Measurements from ENCODE around the gene RETREG1.
A peak's percentile ranks its signal among the peaks of the same experiment; 100 is the strongest.
"Not testable (repeated sequence)": the region's sequence is repeated elsewhere in the genome, so short reads cannot be mapped to it uniquely, and the experiment has no call there.

The RETREG1 gene, protein sequence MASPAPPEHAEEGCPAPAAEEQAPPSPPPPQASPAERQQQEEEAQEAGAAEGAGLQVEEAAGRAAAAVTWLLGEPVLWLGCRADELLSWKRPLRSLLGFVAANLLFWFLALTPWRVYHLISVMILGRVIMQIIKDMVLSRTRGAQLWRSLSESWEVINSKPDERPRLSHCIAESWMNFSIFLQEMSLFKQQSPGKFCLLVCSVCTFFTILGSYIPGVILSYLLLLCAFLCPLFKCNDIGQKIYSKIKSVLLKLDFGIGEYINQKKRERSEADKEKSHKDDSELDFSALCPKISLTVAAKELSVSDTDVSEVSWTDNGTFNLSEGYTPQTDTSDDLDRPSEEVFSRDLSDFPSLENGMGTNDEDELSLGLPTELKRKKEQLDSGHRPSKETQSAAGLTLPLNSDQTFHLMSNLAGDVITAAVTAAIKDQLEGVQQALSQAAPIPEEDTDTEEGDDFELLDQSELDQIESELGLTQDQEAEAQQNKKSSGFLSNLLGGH
- total RNA-seq = 3.7 to 17.6 (median 11.1) reads per million in 17 experiments

DNA sequence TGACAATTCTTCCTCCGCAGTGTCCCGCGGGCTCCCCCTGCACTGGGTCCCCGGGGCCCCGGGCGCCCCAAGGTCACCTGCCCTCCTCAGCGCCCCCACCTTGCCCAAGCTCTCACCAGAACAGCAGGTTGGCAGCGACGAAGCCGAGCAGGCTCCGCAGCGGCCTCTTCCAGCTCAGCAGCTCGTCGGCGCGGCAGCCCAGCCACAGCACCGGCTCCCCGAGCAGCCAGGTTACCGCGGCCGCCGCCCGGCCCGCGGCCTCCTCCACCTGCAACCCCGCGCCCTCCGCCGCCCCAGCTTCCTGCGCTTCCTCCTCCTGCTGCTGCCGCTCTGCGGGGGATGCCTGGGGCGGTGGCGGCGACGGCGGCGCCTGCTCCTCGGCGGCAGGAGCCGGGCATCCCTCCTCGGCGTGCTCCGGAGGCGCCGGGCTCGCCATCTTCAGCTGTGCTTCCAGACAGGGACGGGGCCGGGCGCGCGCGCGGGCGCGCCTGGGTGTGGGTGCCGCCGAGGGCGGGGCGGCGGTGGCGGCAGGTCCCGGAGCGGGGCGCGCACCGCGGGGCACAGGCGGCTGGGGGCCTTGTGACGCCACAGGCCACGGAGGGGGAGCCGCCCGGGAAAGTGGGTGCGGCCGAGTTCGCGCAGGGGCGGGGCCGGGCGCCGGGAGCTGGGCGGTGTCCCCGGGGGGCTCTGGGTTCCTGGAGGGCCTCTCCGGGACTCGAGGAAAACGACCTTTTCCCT lies at the start of gene RETREG1:
TSS of gene RETREG1 (minus strand) at position 462 of the 738 bp plus-strand sequence. CDS start at position 436, 26 bp downstream.
- peak; percentile 54 to 80 (median 60) for DNase-seq

DNA sequence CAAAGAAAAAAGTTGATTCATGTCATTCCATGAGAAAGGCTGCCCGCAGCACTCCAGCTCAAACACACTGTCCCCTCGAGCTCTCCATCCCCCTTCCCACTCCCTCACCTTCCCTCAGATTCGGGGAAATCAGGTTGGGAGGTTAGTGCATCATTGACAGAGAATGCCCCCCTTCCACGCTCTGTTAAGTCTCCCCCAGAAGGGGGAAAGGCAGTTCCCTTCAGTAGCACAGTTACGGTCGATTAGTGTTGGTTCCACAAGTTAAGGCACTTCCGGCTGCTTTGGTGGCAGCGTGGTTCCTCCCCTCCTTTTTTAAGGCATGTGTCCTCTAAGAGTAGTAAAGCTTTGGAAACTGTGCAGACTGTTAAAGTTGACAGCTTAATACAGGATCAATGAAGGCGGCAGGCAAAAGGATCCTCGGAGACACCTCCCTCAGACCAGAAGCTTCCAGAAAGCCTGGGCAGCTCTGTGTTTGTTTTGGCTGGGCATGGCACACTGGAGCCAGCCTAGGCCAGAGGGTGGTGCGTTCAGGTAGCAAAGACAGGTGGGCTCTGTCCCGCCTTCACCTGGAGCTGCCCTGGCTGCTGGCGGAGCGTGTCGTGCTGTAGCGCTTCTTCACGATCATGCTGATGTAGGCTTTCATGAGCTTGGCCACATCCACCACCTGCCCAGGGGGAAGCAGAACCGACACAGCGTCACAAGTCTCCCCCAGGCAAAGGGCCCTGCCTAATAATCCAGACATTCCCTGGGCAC lies 49.5 kb upstream of the RETREG1 start:
- DNase-seq = no peak

DNA sequence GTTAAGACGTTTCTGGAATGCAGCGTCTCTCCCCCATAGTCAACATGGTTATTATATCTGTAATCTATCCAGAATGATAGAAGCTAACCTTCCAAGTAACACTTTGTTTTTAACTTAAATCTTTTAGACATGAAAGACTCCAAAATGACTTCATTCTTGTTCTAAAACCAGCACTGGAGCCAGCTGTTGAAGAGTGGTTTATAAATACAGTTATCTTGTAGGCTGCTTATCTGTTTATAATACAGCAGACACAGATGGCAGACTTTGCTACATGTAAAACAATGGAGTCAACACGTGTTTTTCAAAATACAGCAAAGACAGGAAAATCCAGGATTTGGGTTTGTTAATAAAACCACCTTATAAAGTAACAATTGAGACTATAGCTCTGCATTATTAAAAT lies 48.8 kb upstream of the RETREG1 start:
- no peak for DNase-seq

DNA sequence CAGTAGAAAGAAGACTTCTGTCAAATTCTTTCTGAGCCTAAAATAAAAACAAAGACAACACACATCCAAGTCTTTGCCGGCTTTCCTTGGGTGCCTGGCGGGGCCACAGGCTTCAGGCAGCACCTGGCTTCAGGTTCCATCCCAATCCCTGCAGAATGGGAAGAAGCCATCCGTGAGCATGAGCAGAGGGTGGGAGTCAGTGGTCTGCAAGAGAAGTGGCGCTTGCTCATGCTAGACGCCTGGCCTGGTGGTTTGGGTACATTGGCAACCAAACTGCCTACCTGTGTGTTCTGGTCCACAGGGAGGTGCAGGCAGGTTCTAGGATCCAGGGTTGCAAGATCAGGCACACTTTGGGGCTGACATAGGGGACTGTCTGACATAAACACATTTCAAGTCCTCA lies 47.6 kb upstream of the RETREG1 start:
- no peak for DNase-seq

DNA sequence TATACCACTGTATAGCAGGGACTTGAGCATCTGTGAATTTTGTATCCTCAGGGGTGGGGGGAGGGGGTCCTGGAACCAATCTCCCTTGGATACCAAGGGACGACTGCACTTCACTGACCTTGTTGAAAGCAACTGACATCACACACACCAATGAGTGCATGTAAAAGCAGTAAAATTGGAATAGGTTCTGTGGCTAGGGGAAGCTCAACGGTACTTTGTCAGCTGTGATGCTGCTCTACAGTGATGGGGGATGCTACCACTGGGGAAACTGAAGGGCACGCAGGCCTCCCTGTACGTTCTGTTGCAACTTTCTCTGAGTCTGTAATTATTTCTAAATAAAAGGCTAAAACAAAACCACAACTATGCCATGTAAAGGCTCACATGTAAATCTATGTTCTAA lies 47.0 kb upstream of the RETREG1 start:
- no peak for DNase-seq

DNA sequence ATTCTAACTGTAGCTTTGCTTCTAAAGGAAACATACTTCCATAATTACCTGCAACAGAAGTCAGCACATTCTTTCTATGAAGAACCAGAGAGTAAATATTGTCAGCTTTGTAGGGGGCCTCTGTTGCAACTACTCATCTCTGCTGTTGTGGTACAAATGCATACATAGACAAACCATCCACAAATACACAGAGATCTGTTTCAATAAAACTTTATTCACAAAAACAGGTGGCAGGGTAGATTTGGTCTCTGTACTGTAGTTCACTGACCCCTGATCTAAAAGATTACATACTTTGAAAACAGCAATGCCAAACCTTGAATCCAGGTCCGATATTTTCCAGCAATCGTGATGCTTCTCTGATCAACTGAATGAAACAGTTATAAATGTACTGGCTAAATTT lies 44.9 kb upstream of the RETREG1 start:
- no peak for DNase-seq

DNA sequence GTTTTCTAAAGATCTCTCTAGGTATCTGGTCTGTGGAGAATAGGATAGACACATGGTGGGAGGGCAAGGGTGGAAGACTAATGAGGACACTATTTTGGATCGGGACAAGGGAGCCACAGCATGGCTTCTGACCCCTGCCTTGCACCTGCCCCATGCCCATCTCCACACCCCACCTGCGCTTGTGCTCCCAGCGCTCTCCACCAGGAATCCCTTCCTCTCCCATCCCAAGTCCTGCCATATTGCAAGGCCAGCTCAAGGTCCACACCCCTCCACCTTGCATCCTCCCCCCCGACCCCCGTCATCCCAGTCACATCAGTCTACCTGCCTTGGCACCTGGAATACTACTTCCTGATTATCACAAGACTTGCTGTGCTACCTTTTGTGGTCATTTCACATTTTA lies 44.2 kb upstream of the RETREG1 start:
- DNase-seq = no peak

DNA sequence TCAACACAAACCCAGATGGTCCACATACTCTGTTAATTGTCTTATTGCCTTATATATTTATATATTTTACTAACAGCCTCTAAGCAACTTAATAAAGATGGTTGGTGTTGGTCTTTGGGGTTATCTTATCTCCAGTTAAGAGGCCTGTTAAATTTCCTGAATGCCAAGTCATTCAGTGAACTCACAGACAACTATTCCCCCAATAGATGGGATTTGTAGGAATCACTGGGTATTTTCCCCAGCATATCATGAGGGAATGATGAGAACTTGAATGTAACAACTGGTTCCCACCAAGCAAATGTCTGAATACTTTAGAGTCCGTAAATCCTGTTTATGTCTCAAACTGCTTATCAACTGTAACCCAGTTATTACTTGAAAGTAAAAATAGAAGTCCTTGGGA lies 42.7 kb upstream of the RETREG1 start:
- no peak for DNase-seq

DNA sequence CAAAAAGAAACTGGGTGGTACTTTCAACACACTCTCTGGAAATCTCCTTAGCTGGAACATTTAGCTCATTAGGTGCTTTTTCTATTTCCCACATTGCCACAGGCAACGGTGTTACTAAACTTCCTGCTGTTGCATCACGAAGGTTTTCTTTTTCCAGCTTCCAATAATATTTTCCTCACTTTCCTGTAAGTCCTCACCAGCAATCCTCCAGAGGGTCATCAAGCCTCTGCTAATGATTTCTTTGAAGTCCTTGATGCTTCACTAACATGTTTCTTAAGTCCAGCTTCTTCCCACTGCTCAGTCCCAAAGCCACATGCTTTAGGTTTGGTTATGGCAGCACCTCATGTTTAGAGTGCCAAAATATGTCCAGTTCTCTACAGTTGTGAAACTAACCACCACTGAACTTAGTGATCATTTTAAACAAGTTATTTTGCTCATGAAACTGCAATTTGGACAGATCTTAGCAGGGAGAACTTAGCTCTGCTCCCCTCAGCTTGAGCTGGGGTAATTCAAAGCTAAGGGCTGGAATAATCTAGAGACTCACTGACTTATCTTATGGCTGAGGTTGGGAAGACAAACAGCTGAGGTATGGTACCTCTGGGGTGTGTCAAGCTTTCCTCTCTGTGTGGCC lies 39.9 kb upstream of the RETREG1 start:
- DNase-seq = no peak

DNA sequence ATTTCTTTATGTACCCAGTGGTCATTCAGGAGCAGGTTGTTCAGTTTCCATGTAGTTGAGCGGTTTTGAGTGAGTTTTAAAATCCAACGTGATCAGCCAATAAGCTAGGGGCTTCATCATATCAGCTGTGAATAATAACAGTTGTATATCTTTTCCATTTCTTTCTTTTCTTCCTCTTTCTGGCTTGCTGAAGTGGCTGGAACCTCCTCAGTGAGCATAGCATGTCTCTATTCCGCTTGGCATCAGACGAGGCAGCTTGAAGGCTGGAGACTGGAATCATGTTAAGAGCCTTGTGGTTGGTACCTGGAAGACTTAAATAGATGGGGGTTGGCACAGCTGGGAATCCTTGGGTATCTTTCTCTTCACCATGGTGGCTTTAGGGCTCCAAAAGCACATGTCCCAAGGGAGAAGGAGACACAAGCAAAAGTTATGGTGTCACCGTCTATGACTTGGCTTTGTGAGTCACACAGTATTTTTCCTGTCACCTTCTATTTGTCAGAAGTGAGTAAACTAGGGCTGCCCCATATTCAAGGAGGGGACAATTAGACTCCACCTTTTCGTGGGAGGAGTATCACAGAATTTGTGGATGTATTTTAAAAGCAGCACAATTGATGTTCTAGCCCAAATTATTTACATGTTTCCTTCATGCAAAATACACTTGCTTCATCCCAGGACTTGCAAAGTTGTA lies 38.0 kb upstream of the RETREG1 start:
- DNase-seq = no peak

DNA sequence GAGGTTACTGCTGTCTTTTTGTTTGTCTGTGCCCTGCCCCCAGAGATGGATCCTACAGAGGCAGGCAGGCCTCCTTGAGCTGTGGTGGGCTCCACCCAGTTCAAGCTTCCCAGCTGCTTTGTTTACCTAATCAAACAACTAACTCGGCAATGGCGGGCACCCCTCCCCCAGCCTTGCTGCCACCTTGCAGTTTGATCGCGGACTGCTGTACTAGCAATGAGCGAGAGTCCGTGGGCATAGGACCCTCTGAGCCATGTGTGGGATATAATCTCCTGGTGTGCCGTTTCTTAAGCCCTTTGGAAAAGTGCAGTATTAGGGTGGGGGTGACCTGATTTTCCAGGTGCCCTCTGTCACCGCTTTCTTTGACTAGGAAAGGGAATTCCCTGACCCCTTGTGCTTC lies 31.9 kb upstream of the RETREG1 start:
- DNase-seq = not testable (repeated sequence)

DNA sequence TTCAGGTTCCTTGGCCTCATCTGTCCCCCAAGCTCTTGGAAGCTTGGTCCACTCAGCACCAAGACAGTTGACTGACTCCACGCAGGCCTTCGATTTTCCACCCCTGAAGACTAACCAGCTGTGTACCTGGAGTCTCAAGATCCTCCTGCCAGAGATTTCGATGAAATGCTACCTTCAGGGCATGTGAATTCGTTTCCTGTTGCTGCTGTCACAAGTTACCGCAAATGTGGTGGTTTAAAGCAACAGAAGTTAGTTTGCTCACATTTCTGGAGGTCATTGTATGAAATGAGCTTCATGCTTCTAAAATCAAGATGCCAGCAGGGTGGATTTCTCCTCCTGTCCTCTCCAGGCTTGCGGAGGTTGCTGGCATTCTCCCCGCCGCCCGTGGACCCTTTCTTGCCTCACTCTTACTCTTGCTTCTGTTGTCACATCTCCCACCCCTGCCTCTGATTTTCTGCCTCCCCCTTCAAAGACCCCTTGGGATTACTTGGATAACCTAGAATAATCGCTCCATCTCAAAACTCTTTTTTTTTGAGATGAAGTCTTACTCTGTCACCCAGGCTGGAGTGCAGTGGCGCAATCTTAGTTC lies 27.6 kb upstream of the RETREG1 start:
- no peak for DNase-seq

DNA sequence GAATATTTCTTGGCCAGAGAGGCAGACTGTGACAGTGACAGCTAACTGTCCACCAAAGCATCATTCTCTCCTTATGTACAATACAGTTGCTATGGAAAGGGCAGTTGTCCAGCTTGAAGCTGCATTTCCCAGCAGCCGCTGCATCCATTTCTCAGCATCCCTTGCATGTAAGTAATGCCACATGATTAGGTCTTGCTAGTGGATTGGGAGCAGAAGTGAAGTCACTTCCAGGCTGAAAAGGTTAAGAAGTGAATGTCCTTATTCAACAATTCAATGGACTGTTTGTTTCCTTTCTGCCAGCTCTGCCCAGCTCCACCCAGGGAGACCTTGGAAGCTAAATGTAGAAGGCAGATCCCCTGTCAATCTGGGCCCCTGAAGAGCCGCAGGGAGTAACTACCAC lies 26.1 kb upstream of the RETREG1 start:
- no peak for DNase-seq

DNA sequence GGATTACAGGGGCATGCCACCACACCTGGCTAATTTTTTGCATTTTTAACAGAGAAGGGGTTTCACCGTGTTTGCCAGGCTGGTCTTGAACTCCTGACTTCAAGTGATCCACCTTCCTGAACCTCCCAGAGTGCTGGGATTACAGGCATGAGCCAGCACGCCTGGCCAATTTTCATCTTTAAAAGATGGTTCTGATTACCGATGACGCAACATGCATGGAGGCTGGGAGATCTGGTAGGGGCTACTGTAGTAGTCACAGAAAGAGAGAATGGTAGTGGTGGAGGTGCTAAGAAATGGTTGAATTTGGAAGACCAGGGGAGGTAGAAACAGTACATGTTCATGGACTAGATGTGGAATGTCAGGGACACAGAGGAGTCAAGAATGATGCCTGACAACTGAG lies 22.4 kb upstream of the RETREG1 start:
- DNase-seq = no peak

DNA sequence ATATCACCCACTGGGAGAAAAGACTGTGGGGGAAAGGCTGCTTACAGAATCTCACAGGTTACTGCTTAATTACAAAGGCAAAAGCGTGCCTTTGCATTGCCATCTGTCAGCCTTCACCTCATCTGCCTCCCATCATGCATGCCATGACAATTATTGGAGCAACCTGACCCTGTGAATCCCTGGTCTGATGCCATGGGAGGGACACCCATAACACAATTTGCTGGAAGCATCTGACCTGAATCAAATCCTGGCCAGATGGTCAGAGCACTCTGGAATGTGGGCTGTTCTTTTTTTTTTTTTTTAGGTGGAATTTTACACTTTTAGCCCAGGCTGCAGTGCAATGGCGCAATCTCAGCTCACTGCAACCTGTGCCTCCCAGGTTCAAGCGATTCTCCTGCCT lies 11.6 kb upstream of the RETREG1 start:
- no peak for DNase-seq

DNA sequence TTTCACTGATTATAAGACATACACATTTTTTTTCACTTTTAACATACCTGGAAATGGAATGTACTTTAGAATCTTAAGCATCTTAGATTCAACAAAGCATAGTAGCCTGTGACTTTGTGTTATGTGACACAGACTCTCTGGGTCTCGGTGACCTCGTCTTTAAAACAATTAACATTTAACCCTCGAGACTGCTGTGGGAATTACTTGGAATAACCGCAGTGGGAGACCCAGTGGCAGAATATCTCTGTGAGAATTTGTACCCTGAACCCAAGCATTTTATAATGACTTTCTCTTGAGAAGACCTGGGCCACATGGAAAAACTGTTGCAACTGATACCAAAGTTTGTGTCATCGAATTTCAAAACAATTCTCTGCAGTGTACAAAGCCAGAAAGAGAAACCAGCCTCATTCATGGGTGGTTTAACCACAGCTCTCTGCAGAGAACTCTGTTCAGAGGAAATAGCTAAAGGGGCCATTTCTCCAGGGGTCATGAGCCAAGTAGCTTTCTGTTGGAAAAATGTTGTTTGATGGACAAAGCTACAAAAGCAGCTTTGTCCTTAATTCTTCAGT lies 10.0 kb upstream of the RETREG1 start:
- peak; percentile 67 to 84 (median 72) for DNase-seq

DNA sequence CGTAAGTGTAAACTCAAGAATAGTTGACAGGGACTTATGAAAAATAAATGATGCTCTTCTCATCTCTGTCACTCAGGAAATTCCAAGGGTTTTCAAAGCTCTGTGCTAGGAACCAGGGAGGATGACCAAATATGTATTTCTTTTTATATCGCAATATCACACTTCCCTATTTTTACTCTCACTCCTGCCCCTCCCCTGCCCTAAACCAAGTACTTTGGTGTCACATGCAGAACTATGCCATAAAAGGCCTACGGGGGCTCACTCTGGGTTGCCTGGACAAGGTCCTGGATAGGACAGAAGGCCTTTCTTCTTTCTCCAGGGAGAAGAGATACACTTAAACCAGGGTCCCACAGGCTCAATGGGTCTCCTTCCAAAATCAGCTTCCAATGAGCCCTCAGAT lies 8.3 kb upstream of the RETREG1 start:
- DNase-seq = peak; percentile 46 to 68 (median 62)

DNA sequence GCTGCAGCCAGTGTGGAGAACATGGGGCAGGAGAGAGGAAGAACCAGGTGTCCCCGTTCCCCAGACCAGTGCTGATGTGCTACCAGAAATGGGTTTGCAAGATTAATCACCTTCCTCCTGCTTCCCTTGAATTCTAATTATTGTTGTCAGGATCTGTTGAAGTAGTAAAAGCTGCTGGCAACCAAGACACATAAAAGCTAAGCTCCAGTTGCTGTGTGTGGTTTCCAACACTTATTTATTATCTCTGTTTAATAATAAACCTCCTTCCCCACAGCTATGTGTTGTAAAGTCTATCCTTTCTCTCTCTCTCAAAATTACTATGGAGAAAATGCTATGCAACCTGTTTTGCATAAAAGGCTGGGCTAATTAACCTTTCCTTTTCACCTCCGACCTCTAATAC lies 2.3 kb upstream of the RETREG1 start:
- DNase-seq = no peak

DNA sequence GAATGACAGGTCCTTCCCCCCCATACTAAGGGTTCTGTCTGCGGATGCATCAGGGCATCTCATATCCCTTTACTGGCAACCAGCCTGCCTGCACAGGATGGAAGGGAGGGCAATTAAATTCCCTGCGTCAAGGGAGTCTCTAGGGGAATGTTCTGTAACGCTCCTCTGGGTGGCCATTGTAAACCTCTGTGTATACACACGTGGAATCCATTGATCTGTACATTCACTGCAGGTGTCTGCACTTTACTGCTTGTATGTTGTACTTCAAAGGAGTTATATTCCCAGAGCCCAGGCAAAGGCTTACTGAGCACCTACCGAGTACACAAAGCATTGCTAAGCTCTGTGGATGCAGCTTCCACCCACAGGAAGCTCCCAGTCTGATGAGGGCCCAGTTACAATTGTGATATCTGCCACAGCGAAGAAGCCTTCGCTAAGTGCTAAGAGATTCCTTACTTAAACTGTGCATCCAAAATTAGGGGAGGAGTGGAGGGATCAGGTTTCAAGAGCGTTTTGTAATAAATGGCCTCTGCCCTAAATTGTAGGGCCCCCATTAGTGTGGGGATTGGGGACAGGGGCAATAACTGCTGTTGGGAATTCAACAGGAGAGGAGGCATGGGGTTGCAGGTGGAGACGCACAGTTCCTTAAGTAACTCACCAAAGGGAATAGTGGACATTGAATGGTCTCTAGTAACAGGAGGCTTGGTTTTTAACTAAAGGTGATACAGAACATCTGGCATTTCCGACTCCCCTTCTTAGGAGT lies 1.5 kb upstream of the RETREG1 start:
- DNase-seq = no peak

DNA sequence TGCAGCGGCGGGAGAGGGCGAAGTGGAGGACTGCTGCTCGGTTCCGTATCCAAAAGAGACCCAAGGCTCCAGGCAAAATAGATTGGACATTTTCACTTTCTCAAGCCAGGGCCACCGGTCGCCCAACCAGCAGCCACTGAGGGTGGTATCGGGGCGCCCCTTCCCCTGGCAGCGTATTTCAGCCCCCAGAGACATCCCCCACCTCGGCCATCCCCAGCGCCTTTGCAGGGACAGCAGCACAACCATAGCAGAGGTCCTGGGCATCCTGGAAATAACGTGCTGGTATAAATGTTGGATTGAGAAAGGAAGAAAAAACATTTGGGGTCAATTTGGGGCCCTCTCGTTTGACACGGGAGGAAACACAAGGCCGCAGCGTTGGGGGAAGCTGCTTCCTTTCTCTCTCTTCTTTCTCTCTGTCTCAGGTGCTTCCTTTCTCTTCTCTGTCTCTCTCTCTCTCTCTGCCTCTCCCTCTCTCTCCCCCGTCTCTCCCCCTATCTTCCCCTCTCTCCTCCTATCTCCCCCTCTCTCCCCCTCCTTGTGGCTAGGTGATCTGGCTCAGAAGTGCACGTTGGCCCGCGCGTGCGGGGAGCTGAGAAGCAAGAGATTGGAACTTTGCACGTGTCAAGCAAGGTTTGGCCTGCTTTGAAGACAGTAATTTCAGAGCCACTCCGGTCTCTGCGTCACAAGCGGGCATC lies 624 bp upstream of the RETREG1 start:
- DNase-seq = no peak

All from suppressor macrophage (primary cell).